ENCODE measurements around the gene MBNL1. TPM values are rescaled to one million over a fixed set of nuclear protein-coding genes. Genes with fewer than 3 reads are reported as not detected.

The MBNL1 gene
- total RNA-seq, 1 donor from 2014 or later, result 172 TPM

DNA sequence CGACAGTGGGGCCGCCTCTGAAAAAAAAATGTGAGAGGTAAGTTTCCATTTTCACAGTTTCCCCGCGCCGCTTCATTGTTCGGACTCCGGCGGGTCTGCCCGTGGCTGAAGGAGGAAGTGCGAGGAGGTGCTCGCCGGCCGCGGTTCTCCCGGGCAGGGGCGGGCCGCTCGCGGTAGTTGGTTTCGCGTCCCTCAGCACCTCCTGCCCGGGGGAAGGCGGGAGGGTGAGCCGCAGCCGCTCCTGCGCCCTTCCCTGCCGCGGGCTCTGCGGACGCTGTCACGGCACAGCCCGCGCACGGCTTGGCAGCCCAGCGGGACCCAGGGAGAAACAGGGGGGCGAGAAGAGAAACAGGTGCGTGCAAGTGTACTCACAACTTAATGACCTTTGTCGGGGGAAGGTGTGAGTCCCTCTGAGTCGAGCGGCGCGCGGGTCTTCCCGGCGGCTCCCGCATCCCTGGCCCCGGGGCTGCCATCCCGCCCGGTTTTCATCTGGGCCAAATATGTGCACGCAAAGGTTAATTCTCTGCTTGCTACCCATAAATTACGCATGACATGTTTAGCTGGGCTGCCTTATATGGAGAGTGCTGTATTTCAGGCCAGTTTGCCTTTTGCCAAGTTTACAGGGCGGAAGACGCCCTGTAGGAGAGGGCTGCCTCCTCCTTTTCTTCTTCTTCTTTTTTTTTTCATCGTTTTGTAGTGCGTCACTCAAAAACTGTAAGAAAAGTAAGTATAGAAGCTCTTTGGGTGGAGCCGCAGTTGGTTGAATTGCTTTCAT lies 514 bp downstream of the MBNL1 start:
- intact Hi-C loops (cut with micrococcal nuclease), result no loop called here
- H3K36me3 ChIP-seq, result no peaks in the 10 kb centered on the region
- peak; percentile 78 for DNase-seq
- H3K9me3 ChIP-seq (replicated peaks), result no peaks in the 10 kb centered on the region
- peaks cover 88% of the 10 kb centered on the region for H3K4me1 ChIP-seq
- H3K27me3 ChIP-seq (ENCODE audit: low read depth), result no peaks in the 10 kb centered on the region
- H3K4me3 ChIP-seq, result peak overlapping the region; percentile 90
- peak overlapping the region; percentile 99 for H3K27ac ChIP-seq (replicated peaks)
- TF ChIP-seq, protein P1, sequence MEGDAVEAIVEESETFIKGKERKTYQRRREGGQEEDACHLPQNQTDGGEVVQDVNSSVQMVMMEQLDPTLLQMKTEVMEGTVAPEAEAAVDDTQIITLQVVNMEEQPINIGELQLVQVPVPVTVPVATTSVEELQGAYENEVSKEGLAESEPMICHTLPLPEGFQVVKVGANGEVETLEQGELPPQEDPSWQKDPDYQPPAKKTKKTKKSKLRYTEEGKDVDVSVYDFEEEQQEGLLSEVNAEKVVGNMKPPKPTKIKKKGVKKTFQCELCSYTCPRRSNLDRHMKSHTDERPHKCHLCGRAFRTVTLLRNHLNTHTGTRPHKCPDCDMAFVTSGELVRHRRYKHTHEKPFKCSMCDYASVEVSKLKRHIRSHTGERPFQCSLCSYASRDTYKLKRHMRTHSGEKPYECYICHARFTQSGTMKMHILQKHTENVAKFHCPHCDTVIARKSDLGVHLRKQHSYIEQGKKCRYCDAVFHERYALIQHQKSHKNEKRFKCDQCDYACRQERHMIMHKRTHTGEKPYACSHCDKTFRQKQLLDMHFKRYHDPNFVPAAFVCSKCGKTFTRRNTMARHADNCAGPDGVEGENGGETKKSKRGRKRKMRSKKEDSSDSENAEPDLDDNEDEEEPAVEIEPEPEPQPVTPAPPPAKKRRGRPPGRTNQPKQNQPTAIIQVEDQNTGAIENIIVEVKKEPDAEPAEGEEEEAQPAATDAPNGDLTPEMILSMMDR (IDR thresholded peaks at IDR 0.05; ENCODE audit: borderline replicate concordance), result no peak

DNA sequence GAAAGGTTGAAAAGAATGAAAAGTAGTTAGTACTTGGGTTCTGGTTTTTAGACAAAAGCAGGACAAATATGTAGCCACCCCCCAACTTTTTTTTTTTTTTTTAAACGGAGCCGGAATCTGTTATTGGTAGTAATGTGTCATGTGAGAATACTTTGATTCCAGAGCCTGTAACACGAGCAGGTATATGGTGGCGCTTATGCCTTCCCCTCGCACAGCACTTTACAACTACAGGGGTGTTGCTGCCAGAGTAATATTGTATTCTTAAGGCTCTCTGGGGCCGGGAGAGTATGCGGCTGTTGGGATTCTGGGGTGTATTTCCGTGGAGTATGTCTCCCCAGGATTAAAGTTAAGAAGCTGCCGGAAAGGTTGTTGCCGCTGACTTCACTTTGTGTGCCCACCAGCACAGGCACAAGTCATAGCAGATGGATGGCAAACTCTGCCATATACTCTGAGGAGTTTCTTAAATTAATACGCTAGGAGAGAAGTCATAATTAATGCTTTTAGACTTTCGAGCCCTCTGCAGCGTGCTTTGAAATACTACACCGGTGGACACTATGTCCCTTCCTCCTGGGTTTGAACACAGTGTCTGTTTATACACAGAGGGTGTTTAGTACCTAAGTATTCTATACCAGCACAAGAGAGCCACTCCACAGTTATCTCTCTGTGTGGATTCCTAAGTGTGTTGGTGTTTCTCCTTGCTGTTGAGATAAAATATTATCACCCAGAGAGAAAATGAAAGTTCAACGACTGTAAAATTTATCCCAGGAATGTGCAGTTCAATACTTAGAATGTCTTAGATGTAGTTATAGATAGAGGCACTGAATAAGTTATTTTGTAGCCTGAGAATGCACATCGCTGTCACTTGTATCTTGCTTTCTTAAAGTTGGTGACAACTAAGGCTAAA lies 1.4 kb downstream of the MBNL1 start:
- Histone ChIP-seq H3K4me3 (peak overlapping the region; percentile 90), H3K4me1 (peaks cover 88% of the 10 kb centered on the region), H3K27me3 (ENCODE audit: low read depth) (no peaks in the 10 kb centered on the region), H3K9me3 (replicated peaks) (no peaks in the 10 kb centered on the region), H3K36me3 (no peaks in the 10 kb centered on the region), H3K27ac (replicated peaks) (peak overlapping the region; percentile 99)
- TF ChIP-seq, protein P1 (IDR thresholded peaks at IDR 0.05; ENCODE audit: borderline replicate concordance), result no peak
- intact Hi-C loops (cut with micrococcal nuclease), result loop anchor here (10.0 kb wide), 2 partner anchors 115 to 165 kb away; no protein-coding TSS in a partner anchor
- no peak for DNase-seq

DNA sequence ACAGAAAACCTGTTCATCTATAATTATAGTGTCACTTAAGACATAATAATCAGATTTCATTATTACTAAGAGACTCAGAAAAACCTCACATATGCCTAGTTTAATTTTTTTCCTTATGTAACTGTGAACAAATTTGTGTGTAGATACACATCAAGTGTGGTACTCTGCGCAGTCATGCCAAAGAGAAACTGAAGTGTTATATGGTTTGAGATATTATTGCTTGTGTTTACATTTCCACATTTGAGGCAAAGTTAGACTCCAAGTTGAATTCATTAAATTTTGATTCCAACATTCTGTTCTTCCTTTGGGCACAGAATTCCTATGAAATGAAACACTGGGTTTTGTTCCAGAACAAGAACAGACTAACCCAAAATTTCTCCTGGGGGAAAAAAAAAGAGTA lies 2.2 kb downstream of the MBNL1 start:
- peaks cover 90% of the 10 kb centered on the region for H3K4me1 ChIP-seq
- DNase-seq, result no peak
- no peaks in the 10 kb centered on the region for H3K9me3 ChIP-seq (replicated peaks)
- no peaks in the 10 kb centered on the region for H3K36me3 ChIP-seq
- H3K27ac ChIP-seq (replicated peaks), result peak overlapping the region; percentile 99
- no peaks in the 10 kb centered on the region for H3K27me3 ChIP-seq (ENCODE audit: low read depth)
- peak overlapping the region; percentile 90 for H3K4me3 ChIP-seq
- intact Hi-C loops (cut with micrococcal nuclease), result loop anchor here (10.0 kb wide), 2 partner anchors 114 to 164 kb away; no protein-coding TSS in a partner anchor
- TF ChIP-seq, protein P1 (IDR thresholded peaks at IDR 0.05; ENCODE audit: borderline replicate concordance), result no peak

DNA sequence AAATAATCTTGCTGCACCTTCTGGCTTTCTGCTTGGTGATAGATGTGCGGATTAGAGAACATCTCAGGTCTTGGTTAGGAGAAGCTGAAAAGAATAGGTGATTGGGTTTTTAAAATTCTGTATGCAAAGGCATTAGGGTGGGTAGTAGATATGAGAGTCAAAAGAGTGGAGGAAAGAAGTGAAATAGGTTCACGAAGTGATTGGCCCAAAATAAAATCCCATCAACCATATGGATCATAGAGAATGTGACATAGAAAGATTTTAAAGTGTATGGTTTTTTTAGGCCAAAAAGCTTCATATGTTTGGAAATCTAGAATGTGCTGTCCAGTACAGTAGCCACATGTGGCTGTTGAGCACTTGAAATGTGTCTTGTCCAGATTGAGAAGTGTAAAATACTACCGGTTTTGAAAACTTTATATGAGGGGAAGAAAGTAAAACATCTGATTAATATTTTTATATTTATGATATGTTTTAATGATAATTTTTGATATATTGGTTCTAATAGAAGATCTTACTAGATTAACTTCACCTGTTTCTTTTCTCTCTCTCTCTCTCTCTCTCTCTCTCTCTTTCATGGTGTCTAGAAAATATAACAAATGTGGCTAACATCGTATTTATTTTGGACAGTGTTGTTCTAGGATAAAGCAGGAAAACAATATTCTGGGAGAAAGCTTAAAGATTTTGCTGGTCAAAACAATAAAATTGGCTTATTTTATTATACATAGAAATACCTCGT lies 2.9 kb downstream of the MBNL1 start:
- peak overlapping the region; percentile 90 for H3K4me3 ChIP-seq
- intact Hi-C loops (cut with micrococcal nuclease), result loop anchor here (10.0 kb wide), 2 partner anchors 113 to 163 kb away; no protein-coding TSS in a partner anchor
- DNase-seq, result no peak
- H3K27me3 ChIP-seq (ENCODE audit: low read depth), result no peaks in the 10 kb centered on the region
- H3K27ac ChIP-seq (replicated peaks), result peak overlapping the region; percentile 99
- no peaks in the 10 kb centered on the region for H3K36me3 ChIP-seq
- TF ChIP-seq, protein P1 (IDR thresholded peaks at IDR 0.05; ENCODE audit: borderline replicate concordance), result no peak
- H3K4me1 ChIP-seq, result peaks cover 90% of the 10 kb centered on the region
- no peaks in the 10 kb centered on the region for H3K9me3 ChIP-seq (replicated peaks)

DNA sequence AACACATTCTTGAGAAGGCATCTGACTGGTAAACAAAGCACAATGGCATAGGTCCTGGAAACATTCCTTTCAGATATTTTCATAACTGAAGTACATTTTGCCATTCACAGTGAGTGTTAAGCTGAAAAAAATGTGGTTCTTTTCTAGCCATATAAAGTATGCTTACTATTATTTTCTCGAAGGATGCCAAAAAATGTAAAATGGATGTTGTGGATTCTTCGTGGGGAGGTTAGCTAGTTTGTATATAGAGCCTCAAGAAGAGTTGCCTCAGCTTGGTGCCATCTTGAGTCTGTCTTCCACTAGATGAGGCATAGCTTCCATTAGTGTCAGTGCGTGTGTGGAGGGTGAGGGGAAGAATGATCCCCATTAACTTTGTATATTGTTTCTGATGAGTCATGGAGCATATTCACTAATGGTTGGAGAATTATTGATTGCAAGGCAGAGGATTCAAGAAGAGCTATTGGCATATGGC lies 4.1 kb downstream of the MBNL1 start:
- H3K27me3 ChIP-seq (ENCODE audit: low read depth), result no peaks in the 10 kb centered on the region

More for the DNA sequence above, 4.1 kb downstream of the MBNL1 start:
- H3K4me1 ChIP-seq, result peaks cover 90% of the 10 kb centered on the region
- intact Hi-C loops (cut with micrococcal nuclease), result loop anchor here (10.0 kb wide), 2 partner anchors 112 to 162 kb away; no protein-coding TSS in a partner anchor
- H3K9me3 ChIP-seq (replicated peaks), result no peaks in the 10 kb centered on the region
- no peaks in the 10 kb centered on the region for H3K36me3 ChIP-seq
- DNase-seq, result no peak
- TF ChIP-seq, protein P1 (IDR thresholded peaks at IDR 0.05; ENCODE audit: borderline replicate concordance), result no peak
- peak overlapping the region; percentile 90 for H3K4me3 ChIP-seq
- H3K27ac ChIP-seq (replicated peaks), result peak overlapping the region; percentile 99
